Neural cell (in vitro differentiated cells): ENCODE measurements around the gene VPS50. TPM values are rescaled to one million over a fixed set of nuclear protein-coding genes. Genes with fewer than 3 reads are reported as not detected.

ENCODE experiments used
- H2AFZ ChIP-seq: fragments of 200-600, 300-800 bp; sonication (generic), shearing (Covaris generic); 2 replicates; pipeline ENCODE4 v1.6.0; 2014; ENCODE audit warnings: low read depth, mild to moderate bottlenecking, antibody characterized with exemption, low read length, moderate library complexity
- H3F3A ChIP-seq: fragments of 200-600 bp; shearing (Covaris generic); 2 replicates; pipeline ENCODE4 v1.6.1; 2016; ENCODE audit warnings: mild to moderate bottlenecking, moderate library complexity, mixed read lengths, antibody characterized with exemption, low read length; ENCODE audit not compliant: insufficient read depth, poor library complexity, severe bottlenecking
- H3K27ac ChIP-seq: fragments of 200-600, 300-800 bp; sonication (generic), shearing (Covaris generic); 2 replicates; pipeline ENCODE4 v1.5.1; 2014; ENCODE audit warnings: mild to moderate bottlenecking, low read length, moderate library complexity
- H3K27me3 ChIP-seq: fragments of 300-800, 200-600 bp; sonication (generic), shearing (Covaris generic); 2 replicates; pipeline ENCODE4 v1.6.0; 2014; ENCODE audit warnings: mild to moderate bottlenecking, low read depth, low read length, moderate library complexity; ENCODE audit not compliant: insufficient read depth
- H3K36me3 ChIP-seq: fragments of 300-800, 200-600 bp; sonication (generic), shearing (Covaris generic); 2 replicates; pipeline ENCODE4 v1.5.1; 2014; ENCODE audit warnings: mild to moderate bottlenecking, antibody characterized with exemption, low read length, moderate library complexity; ENCODE audit not compliant: insufficient read depth
- H3K4me2 ChIP-seq: fragments of 300-800, 200-600 bp; sonication (generic), shearing (Covaris generic); 2 replicates; pipeline ENCODE4 v1.6.0; 2014; ENCODE audit warnings: mild to moderate bottlenecking, low read length
- H3K4me3 ChIP-seq: fragments of 300-800, 200-600 bp; sonication (generic), shearing (Covaris generic); 2 replicates; pipeline ENCODE4 v1.5.1; 2014; ENCODE audit warnings: mild to moderate bottlenecking, low read length, moderate library complexity
- H3K79me2 ChIP-seq: fragments of 200-600 bp; shearing (Covaris generic); replicated peaks from 2 replicates; pipeline ENCODE4 v1.6.0; 2014; ENCODE audit warnings: mild to moderate bottlenecking, low read length, moderate library complexity; ENCODE audit not compliant: insufficient read depth
- H3K9ac ChIP-seq: fragments of 300-800, 200-600 bp; sonication (generic), shearing (Covaris generic); 2 replicates; pipeline ENCODE4 v1.6.1; 2016; ENCODE audit warnings: mild to moderate bottlenecking, low read length, mixed read lengths
- H3K9me2 ChIP-seq: fragments of 200-600 bp; shearing (Covaris generic); 2 replicates; pipeline ENCODE4 v1.6.1; 2016; ENCODE audit warnings: mild to moderate bottlenecking, low read length, mixed read lengths; ENCODE audit not compliant: insufficient read depth
- H3K9me3 ChIP-seq: fragments of 200-600, 300-800 bp; sonication (generic), shearing (Covaris generic); 2 replicates; pipeline ENCODE4 v1.6.1; 2016; ENCODE audit warnings: mild to moderate bottlenecking, mixed run types, low read length, moderate library complexity, mixed read lengths
- H4K20me1 ChIP-seq: fragments of 200-600 bp; shearing (Covaris generic); 2 replicates; pipeline ENCODE4 v1.6.1; 2016; ENCODE audit warnings: mild to moderate bottlenecking, mixed run types; ENCODE audit not compliant: insufficient read depth
- EP300 ChIP-seq: fragments of 450-650 bp; conservative IDR thresholded peaks from 2 replicates; pipeline ENCODE4 v1.6.1; 2014; ENCODE audit warnings: antibody characterized with exemption, mild to moderate bottlenecking, moderate library complexity; ENCODE audit not compliant: poor library complexity, severe bottlenecking
- EZH2 ChIP-seq: fragments of 200-600, 300-800 bp; shearing (Covaris generic), sonication (generic); IDR thresholded peaks from 2 replicates; pipeline ENCODE4 v1.6.1; 2014; ENCODE audit warnings: antibody characterized with exemption, low read length, borderline replicate concordance, mild to moderate bottlenecking; ENCODE audit not compliant: insufficient read depth, poor library complexity, severe bottlenecking
- MXI1 ChIP-seq: fragments of 450-650 bp; conservative IDR thresholded peaks from 2 replicates; pipeline ENCODE4 v1.6.1; 2014; ENCODE audit warnings: antibody characterized with exemption, mild to moderate bottlenecking; ENCODE audit not compliant: poor library complexity, severe bottlenecking
- POLR2AphosphoS5 ChIP-seq: IDR thresholded peaks from 2 replicates; pipeline ENCODE4 v1.6.1; 2012
- RAD21 ChIP-seq: fragments of 450-650 bp; conservative IDR thresholded peaks from 2 replicates; pipeline ENCODE4 v1.6.1; 2014; ENCODE audit warnings: antibody characterized with exemption, mild to moderate bottlenecking, moderate library complexity
- SMC3 ChIP-seq: fragments of 450-650 bp; conservative IDR thresholded peaks from 2 replicates; pipeline ENCODE4 v1.6.1; 2014; ENCODE audit warnings: antibody characterized with exemption, mild to moderate bottlenecking, moderate library complexity; ENCODE audit not compliant: poor library complexity
- TAF1 ChIP-seq: IDR thresholded peaks from 2 replicates; pipeline ENCODE4 v1.6.1; 2012; ENCODE audit warnings: low read depth
- polyA plus RNA-seq: library from polyadenylated mRNA; depleted of rRNA; stranded (reverse); fragments of >200 nt; gene quantifications from 2 replicates; pipeline ENCODE4 v1.2.3, GENCODE V29; 2014
- TF ChIP-seq, protein P1 (sequence below): IDR thresholded peaks from 2 replicates; pipeline ENCODE4 v1.6.1; 2012; ENCODE audit warnings: borderline replicate concordance
- TF ChIP-seq, protein P2 (sequence below): fragments of 450-650 bp; IDR thresholded peaks from 2 replicates; pipeline ENCODE4 v1.5.1; 2014; ENCODE audit warnings: antibody characterized with exemption, mild to moderate bottlenecking, moderate library complexity; ENCODE audit not compliant: poor library complexity, severe bottlenecking

The VPS50 gene
- polyA plus RNA-seq, 1 donor from 2014 or later: 58.2 TPM

DNA sequence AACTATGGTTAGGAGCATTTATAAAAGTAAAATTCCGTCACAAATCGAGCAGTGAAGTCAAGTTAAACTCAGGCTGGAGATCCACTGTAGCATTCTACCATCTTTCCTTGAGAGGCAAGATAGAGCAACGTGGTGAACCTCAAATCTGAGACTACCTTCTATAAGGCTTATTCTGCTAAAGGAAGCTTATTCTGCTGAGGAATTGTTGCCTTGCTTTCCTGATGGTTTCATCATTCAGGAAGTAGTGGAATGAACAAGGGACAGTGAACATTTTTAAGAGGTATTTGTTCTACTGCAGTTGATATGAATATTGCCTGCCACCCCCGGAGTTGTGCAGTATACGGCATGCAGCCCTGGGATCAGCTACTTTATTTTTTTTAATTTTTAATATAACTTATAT lies 170.8 kb downstream of the VPS50 start:
- no peak overlapping the region for H3K27ac ChIP-seq
- no peaks in the 10 kb centered on the region for H3F3A ChIP-seq
- no peaks in the 10 kb centered on the region for H3K27me3 ChIP-seq
- no peaks in the 10 kb centered on the region for H3K79me2 ChIP-seq
- no peaks in the 10 kb centered on the region for H3K9me3 ChIP-seq
- TF ChIP-seq EZH2 (no peak), RAD21 (no peak), EP300 (no peak), POLR2AphosphoS5 (no peak)
- TF ChIP-seq, protein P1, sequence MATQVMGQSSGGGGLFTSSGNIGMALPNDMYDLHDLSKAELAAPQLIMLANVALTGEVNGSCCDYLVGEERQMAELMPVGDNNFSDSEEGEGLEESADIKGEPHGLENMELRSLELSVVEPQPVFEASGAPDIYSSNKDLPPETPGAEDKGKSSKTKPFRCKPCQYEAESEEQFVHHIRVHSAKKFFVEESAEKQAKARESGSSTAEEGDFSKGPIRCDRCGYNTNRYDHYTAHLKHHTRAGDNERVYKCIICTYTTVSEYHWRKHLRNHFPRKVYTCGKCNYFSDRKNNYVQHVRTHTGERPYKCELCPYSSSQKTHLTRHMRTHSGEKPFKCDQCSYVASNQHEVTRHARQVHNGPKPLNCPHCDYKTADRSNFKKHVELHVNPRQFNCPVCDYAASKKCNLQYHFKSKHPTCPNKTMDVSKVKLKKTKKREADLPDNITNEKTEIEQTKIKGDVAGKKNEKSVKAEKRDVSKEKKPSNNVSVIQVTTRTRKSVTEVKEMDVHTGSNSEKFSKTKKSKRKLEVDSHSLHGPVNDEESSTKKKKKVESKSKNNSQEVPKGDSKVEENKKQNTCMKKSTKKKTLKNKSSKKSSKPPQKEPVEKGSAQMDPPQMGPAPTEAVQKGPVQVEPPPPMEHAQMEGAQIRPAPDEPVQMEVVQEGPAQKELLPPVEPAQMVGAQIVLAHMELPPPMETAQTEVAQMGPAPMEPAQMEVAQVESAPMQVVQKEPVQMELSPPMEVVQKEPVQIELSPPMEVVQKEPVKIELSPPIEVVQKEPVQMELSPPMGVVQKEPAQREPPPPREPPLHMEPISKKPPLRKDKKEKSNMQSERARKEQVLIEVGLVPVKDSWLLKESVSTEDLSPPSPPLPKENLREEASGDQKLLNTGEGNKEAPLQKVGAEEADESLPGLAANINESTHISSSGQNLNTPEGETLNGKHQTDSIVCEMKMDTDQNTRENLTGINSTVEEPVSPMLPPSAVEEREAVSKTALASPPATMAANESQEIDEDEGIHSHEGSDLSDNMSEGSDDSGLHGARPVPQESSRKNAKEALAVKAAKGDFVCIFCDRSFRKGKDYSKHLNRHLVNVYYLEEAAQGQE: no peak
- no peaks in the 10 kb centered on the region for H3K36me3 ChIP-seq
- no peak overlapping the region for H3K9ac ChIP-seq
- H3K9me2 ChIP-seq: no peaks in the 10 kb centered on the region
- no peak overlapping the region for H2AFZ ChIP-seq
- no peaks in the 10 kb centered on the region for H4K20me1 ChIP-seq
- no peak overlapping the region for H3K4me3 ChIP-seq
- no peak overlapping the region for H3K4me2 ChIP-seq

DNA sequence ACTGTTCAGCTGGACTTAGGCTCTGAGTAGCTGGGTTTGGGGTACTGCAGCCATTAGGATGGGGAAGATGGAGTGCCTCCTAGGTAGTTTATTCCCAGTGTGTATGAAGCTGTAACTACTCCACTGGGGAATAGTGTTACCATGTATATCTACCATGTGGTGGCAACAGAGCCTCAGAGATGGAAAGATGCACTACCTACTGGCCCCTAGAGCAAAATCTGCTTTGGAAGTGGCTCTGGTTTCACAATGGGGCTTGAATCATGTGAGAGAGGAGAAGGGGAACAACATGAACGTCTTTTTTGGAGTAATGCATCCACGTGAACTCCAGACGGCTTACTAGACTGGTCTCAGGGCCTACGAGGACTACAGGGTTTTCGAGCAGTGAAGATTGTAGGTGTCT lies 175.1 kb downstream of the VPS50 start:
- no peak overlapping the region for H3K27ac ChIP-seq
- H3F3A ChIP-seq: no peaks in the 10 kb centered on the region
- TF ChIP-seq, protein P1: no peak
- TF ChIP-seq, protein P2, sequence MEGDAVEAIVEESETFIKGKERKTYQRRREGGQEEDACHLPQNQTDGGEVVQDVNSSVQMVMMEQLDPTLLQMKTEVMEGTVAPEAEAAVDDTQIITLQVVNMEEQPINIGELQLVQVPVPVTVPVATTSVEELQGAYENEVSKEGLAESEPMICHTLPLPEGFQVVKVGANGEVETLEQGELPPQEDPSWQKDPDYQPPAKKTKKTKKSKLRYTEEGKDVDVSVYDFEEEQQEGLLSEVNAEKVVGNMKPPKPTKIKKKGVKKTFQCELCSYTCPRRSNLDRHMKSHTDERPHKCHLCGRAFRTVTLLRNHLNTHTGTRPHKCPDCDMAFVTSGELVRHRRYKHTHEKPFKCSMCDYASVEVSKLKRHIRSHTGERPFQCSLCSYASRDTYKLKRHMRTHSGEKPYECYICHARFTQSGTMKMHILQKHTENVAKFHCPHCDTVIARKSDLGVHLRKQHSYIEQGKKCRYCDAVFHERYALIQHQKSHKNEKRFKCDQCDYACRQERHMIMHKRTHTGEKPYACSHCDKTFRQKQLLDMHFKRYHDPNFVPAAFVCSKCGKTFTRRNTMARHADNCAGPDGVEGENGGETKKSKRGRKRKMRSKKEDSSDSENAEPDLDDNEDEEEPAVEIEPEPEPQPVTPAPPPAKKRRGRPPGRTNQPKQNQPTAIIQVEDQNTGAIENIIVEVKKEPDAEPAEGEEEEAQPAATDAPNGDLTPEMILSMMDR: no peak
- no peak for TF ChIP-seq TAF1
- no peak for TF ChIP-seq SMC3
- TF ChIP-seq EZH2: no peak
- TF ChIP-seq MXI1: no peak
- no peak for TF ChIP-seq EP300
- TF ChIP-seq RAD21: peak; percentile 31
- no peaks in the 10 kb centered on the region for H4K20me1 ChIP-seq
- H2AFZ ChIP-seq: no peak overlapping the region
- H3K36me3 ChIP-seq: no peaks in the 10 kb centered on the region
- H3K4me3 ChIP-seq: no peak overlapping the region
- H3K4me2 ChIP-seq: no peak overlapping the region
- no peaks in the 10 kb centered on the region for H3K79me2 ChIP-seq
- no peaks in the 10 kb centered on the region for H3K9me3 ChIP-seq
- H3K9ac ChIP-seq: no peak overlapping the region
- H3K27me3 ChIP-seq: no peaks in the 10 kb centered on the region
- no peaks in the 10 kb centered on the region for H3K9me2 ChIP-seq
